Chondrocyte (in vitro differentiated cells): ENCODE data around the gene FAM76A. TPM values are rescaled to one million over a fixed set of nuclear protein-coding genes. Genes with fewer than 3 reads are reported as not detected.

Experiments
- DNase-seq: peaks from one replicate; pipeline ENCODE4 v3.0.0; 2021; ENCODE audit warnings: mixed read lengths, low spot score
- H3K27ac Mint-ChIP-seq: one replicate; pipeline ENCODE4 v1.8.0; 2021; ENCODE audit warnings: mild to moderate bottlenecking, moderate library complexity, mixed read lengths; ENCODE audit not compliant: unreplicated experiment
- H3K27me3 Mint-ChIP-seq: 2 replicates; pipeline ENCODE4 v1.8.0; 2021; ENCODE audit warnings: low read depth, mixed read lengths
- H3K36me3 Mint-ChIP-seq: 2 replicates; pipeline ENCODE4 v1.8.0; 2021; ENCODE audit warnings: low read depth, mixed read lengths
- H3K4me1 Mint-ChIP-seq: 2 replicates; pipeline ENCODE4 v1.8.0; 2021; ENCODE audit warnings: low read depth, mild to moderate bottlenecking, mixed read lengths
- H3K4me3 Mint-ChIP-seq: one replicate; pipeline ENCODE4 v1.8.0; 2021; ENCODE audit warnings: mild to moderate bottlenecking, moderate library complexity, mixed read lengths; ENCODE audit not compliant: unreplicated experiment
- H3K9me3 Mint-ChIP-seq: 2 replicates; pipeline ENCODE4 v1.8.0; 2021; ENCODE audit warnings: low read depth, mixed read lengths
- total RNA-seq: library from RNA; stranded (reverse); gene quantifications from 3 replicates; pipeline ENCODE4 v1.2.1, GENCODE V29; 2021
- TF ChIP-seq, protein P1 (sequence below): fragments of 200-600 bp; sonication (generic); IDR thresholded peaks from 2 replicates; pipeline ENCODE4 v1.5.0; 2021; ENCODE audit warnings: antibody characterized with exemption, mild to moderate bottlenecking, moderate library complexity

FAM76A gene
- total RNA-seq, 1 donor from 2014 or later = 13.6 TPM

DNA sequence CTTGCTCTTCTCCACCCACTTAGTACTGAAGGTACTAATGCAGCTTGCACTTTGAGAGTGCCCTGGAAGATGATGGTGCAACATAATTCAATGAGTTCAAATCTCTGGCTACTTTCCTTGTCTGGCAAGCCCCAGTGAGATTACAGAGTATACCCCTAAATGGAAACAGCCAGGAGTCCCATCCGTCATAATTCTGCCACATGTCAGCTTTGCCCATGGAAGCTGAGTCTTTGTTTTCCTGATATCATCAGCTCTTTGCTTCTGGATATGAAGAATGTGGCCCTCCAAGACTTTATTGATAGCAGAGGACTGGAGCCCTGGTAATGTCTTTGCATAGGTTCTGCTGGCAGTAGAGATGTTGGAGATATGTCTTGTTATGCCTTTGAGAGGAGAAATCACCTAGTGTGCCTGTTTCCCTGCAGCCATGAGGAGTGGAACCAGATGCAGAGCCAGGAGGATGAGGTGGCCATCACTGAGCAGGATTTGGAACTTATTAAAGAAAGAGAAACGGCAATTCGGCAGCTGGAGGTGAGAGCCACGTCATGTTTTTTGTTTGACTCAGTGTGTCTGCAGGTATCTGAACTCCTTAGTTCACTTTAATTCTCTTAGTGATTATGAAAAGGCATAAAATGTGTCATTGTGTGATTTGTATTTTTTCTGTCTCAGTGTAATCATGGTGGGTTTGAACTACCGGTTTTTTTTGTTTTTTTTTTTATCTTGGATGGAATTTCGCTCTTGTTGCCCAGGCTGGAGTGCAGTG is 86.2 kb downstream of the FAM76A start:
- H3K36me3 Mint-ChIP-seq = peaks cover 16% of the 10 kb centered on the region
- no peaks in the 10 kb centered on the region for H3K27me3 Mint-ChIP-seq
- H3K4me1 Mint-ChIP-seq = peaks cover 9% of the 10 kb centered on the region
- H3K4me3 Mint-ChIP-seq = no peak overlapping the region
- no peak for DNase-seq
- no peak overlapping the region for H3K27ac Mint-ChIP-seq
- TF ChIP-seq, protein P1, sequence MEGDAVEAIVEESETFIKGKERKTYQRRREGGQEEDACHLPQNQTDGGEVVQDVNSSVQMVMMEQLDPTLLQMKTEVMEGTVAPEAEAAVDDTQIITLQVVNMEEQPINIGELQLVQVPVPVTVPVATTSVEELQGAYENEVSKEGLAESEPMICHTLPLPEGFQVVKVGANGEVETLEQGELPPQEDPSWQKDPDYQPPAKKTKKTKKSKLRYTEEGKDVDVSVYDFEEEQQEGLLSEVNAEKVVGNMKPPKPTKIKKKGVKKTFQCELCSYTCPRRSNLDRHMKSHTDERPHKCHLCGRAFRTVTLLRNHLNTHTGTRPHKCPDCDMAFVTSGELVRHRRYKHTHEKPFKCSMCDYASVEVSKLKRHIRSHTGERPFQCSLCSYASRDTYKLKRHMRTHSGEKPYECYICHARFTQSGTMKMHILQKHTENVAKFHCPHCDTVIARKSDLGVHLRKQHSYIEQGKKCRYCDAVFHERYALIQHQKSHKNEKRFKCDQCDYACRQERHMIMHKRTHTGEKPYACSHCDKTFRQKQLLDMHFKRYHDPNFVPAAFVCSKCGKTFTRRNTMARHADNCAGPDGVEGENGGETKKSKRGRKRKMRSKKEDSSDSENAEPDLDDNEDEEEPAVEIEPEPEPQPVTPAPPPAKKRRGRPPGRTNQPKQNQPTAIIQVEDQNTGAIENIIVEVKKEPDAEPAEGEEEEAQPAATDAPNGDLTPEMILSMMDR = no peak
- no peaks in the 10 kb centered on the region for H3K9me3 Mint-ChIP-seq

Other genes with a start within 250 kb of the FAM76A start
- gene WASF2, start 235.8 kb upstream of the FAM76A start, total RNA-seq = 114 to 136 TPM (median 128 TPM) in 3 replicates
- gene AHDC1, start 121.8 kb upstream of the FAM76A start, total RNA-seq = 61.6 to 86.7 TPM (median 61.8 TPM) in 3 replicates
- gene FGR, start 90.8 kb upstream of the FAM76A start, total RNA-seq = not detected in 3 replicates
- gene IFI6, start 53.8 kb upstream of the FAM76A start, total RNA-seq = 23.2 to 36.1 TPM (median 25.0 TPM) in 3 replicates
- gene STX12, start 47.3 kb downstream of the FAM76A start, total RNA-seq = 48.1 to 49.6 TPM (median 48.3 TPM) in 3 replicates
- 39.7 to 42.9 TPM (median 41.7 TPM) in 3 replicates for gene PPP1R8, start 104.8 kb downstream of the FAM76A start, total RNA-seq
- gene THEMIS2, start 146.6 kb downstream of the FAM76A start, total RNA-seq = 1.2 to 3.9 TPM (median 1.6 TPM) in 3 replicates
- gene RPA2, start 188.6 kb downstream of the FAM76A start, total RNA-seq = 15.1 to 24.8 TPM (median 15.5 TPM) in 3 replicates
- gene SMPDL3B, start 209.0 kb downstream of the FAM76A start, total RNA-seq = 0.15 to 0.21 TPM in 2 of 3 replicates, not detected in the other
- gene XKR8, start 234.0 kb downstream of the FAM76A start, total RNA-seq = 3.5 to 9.9 TPM (median 7.8 TPM) in 3 replicates